GM12878 (cell line): Measurements from ENCODE around the gene ALDH1A1. TPM values are rescaled to one million over a fixed set of nuclear protein-coding genes. Genes with fewer than 3 reads are reported as not detected.

ENCODE experiments used
- ATAC-seq: fragments of 200-7000 bp; cut with Tn5 transposase; 3 replicates; pipeline ENCODE4 v1.9.1; 2020; ENCODE audit warnings: mild to moderate bottlenecking, moderate library complexity
- BruUV-seq: library from RNA; stranded (reverse); fragments of 400-500 nt; replicated peaks from 2 replicates; lab custom pipeline; 2021; lab: Mats Ljungman, UMichigan
- CTCF ChIA-PET: fragments of 300-600 bp; sonication (Branson Sonifier 250); formaldehyde crosslinking; extraction: SDS; loops from one replicate; lab custom pipeline; 2021; ENCODE audit warnings: inconsistent platforms; lab: Yijun Ruan, JAX
- POLR2A ChIA-PET: fragments of 350-600 bp; formaldehyde crosslinking; extraction: SDS; loops from one replicate; lab custom pipeline; 2021; ENCODE audit warnings: inconsistent platforms; lab: Charles Lee
- RAD21 ChIA-PET: fragments of 300-600 bp; sonication (Branson Sonifier 250); formaldehyde crosslinking; loops from one replicate; lab custom pipeline; 2023; ENCODE audit warnings: antibody characterized with exemption; ENCODE audit not compliant: unreplicated experiment; lab: Charles Lee
- SMC1A ChIA-PET: fragments of 300-600 bp; sonication (Branson Sonifier 250); formaldehyde crosslinking; loops from one replicate; lab custom pipeline; 2023; ENCODE audit not compliant: unreplicated experiment, uncharacterized antibody; lab: Charles Lee
- DNase-seq: peaks from one replicate; pipeline ENCODE4 v3.0.0-alpha.2; 2011; ENCODE audit warnings: low read depth, low spot score
- FAIRE-seq: peaks from 3 replicates; lab custom pipeline; 2011; peaks lifted over from hg19 to GRCh38; lab: Jason Lieb, UNC
- H2AFZ ChIP-seq: 2 replicates; pipeline ENCODE4 v1.6.0; 2011; ENCODE audit warnings: low read depth, low read length, control low read depth; ENCODE audit not compliant: control insufficient read depth
- H3K27ac ChIP-seq: 2 replicates; pipeline ENCODE4 v1.5.1; 2011; ENCODE audit warnings: control low read depth; ENCODE audit not compliant: control insufficient read depth, insufficient read depth
- H3K27me3 ChIP-seq, 2 experiments: replicated peaks in 1 of 2; 2 replicates each; pipeline versions ENCODE4 v1.6.0 to v1.6.1; 2011; ENCODE audit warnings: low read length in 1 of 2; ENCODE audit not compliant: control insufficient read depth in 2 of 2, insufficient read depth in 2 of 2
- H3K36me3 ChIP-seq, 2 experiments: 2 replicates each; pipeline ENCODE4 v1.5.1; 2011; ENCODE audit warnings: low read length in 1 of 2; ENCODE audit not compliant: control insufficient read depth in 2 of 2, insufficient read depth in 2 of 2
- H3K4me1 ChIP-seq: 2 replicates; pipeline ENCODE4 v1.6.1; 2011; ENCODE audit warnings: mild to moderate bottlenecking, low read length, moderate library complexity, mixed read lengths; ENCODE audit not compliant: control insufficient read depth, insufficient read depth
- H3K4me2 ChIP-seq: 2 replicates; pipeline ENCODE4 v1.6.0; 2011; ENCODE audit warnings: control low read depth; ENCODE audit not compliant: control insufficient read depth, insufficient read depth
- H3K4me3 ChIP-seq: fragments of 200-600 bp; sonication (generic); 2 replicates; pipeline ENCODE4 v1.5.1; 2016
- H3K79me2 ChIP-seq: 2 replicates; pipeline ENCODE4 v1.6.0; 2011; ENCODE audit warnings: low read length; ENCODE audit not compliant: control insufficient read depth, insufficient read depth
- H3K9ac ChIP-seq: 2 replicates; pipeline ENCODE4 v1.8.0; 2011; ENCODE audit warnings: low read length, control low read depth, mixed read lengths; ENCODE audit not compliant: control insufficient read depth, insufficient read depth
- H3K9me3 ChIP-seq: replicated peaks from 3 replicates; pipeline ENCODE4 v1.5.1; 2011; ENCODE audit warnings: mild to moderate bottlenecking, low read length; ENCODE audit not compliant: control insufficient read depth, insufficient read depth
- H4K20me1 ChIP-seq: 2 replicates; pipeline ENCODE4 v1.6.0; 2011; ENCODE audit not compliant: control insufficient read depth, insufficient read depth
- EED ChIP-seq: sonication (generic); IDR thresholded peaks from 2 replicates; pipeline ENCODE4 v1.6.1; 2016; ENCODE audit warnings: antibody characterized with exemption, low read depth
- JUNB ChIP-seq: IDR thresholded peaks from 2 replicates; pipeline ENCODE4 v1.6.1; 2016; ENCODE audit warnings: antibody characterized with exemption, mild to moderate bottlenecking
- MYC ChIP-seq: IDR thresholded peaks from 2 replicates; pipeline ENCODE4 v1.6.1; 2011; ENCODE audit warnings: mild to moderate bottlenecking, low read length, moderate library complexity, inconsistent platforms; ENCODE audit not compliant: insufficient read depth, insufficient replicate concordance, insufficient read length, severe bottlenecking
- STAT1 ChIP-seq: fragments of 450-650 bp; conservative IDR thresholded peaks from 2 replicates; pipeline ENCODE4 v1.6.1; 2014; ENCODE audit warnings: antibody characterized with exemption, mild to moderate bottlenecking
- SUZ12 ChIP-seq: fragments of 200-600 bp; sonication (generic); IDR thresholded peaks from one replicate; pipeline ENCODE4 v1.6.1; 2018; ENCODE audit warnings: antibody characterized with exemption, mild to moderate bottlenecking; ENCODE audit not compliant: unreplicated experiment
- WGBS: methylation state at CpG from one replicate; pipeline ENCODE4 v1.1.6; 2016; ENCODE audit warnings: low lambda C conversion rate; ENCODE audit not compliant: insufficient replicate concordance, insufficient coverage; ENCODE audit errors: missing lambda C conversion rate; 5-methylcytosine and 5-hydroxymethylcytosine counted together
- in situ Hi-C: fragments of 300-500 bp; cut with MboI; formaldehyde crosslinking; loops from 9 replicates; pipeline ENCODE4 v1.14.3; 2018; ENCODE audit warnings: mixed read lengths
- intact Hi-C: fragments of 100-400 bp; cut with micrococcal nuclease; formaldehyde crosslinking; loops from one replicate; pipeline ENCODE4 v1.14.2; 2022; ENCODE audit not compliant: unreplicated experiment
- polyA plus RNA-seq, 11 experiments: library from polyadenylated mRNA; depleted of rRNA in 4 of 11; unstranded in 6 of 11; stranded (reverse) in 5 of 11; fragments of >200 nt; fragmentation: Nextera tagmentation in 4 of 11; fragmentation: Illumina TruSeq in 1 of 11; extraction: Ambion mirVana in 4 of 11; extraction: Trizol in 1 of 11; gene quantifications; 1 replicate in 1 of 11; 2 replicates in 10 of 11; pipeline versions ENCODE4 v1.2.1 to v1.2.3, GENCODE V29; 2011 to 2016; ENCODE audit warnings: inconsistent platforms in 2 of 11, missing spikeins in 2 of 11, low read depth in 1 of 11
- total RNA-seq, 4 experiments: library from RNA; depleted of rRNA in 3 of 4; stranded (reverse); fragments of >200 nt in 3 of 4; fragmentation: Illumina TruSeq in 1 of 4; extraction: Trizol in 1 of 4; gene quantifications; 2 replicates each; pipeline versions ENCODE4 v1.2.1 to v1.2.3, GENCODE V29; 2013 to 2021
- TF ChIP-seq, protein P1 (sequence below): fragments of 450-650 bp; IDR thresholded peaks from 2 replicates; pipeline ENCODE4 v1.6.1; 2018; ENCODE audit warnings: borderline replicate concordance, mild to moderate bottlenecking; ENCODE audit not compliant: partially characterized antibody
- TF ChIP-seq, protein P2 (sequence below): fragments of 450-650 bp; formaldehyde crosslinking; IDR thresholded peaks from 2 replicates; pipeline ENCODE4 v1.4.0; 2022; ENCODE audit warnings: mild to moderate bottlenecking, moderate library complexity
- TF ChIP-seq, protein P3 (sequence below): fragments of 150-350 bp; IDR thresholded peaks from 2 replicates; pipeline ENCODE4 v1.6.1; 2014; ENCODE audit warnings: mild to moderate bottlenecking, low read depth, low read length

The ALDH1A1 gene
- total and polyA plus RNA-seq, 10 of the 15 experiments (the other 5 are each of a cell fraction or from before 2014, with no cell fraction given), result 0.03 to 0.54 TPM; not detected in 8

DNA sequence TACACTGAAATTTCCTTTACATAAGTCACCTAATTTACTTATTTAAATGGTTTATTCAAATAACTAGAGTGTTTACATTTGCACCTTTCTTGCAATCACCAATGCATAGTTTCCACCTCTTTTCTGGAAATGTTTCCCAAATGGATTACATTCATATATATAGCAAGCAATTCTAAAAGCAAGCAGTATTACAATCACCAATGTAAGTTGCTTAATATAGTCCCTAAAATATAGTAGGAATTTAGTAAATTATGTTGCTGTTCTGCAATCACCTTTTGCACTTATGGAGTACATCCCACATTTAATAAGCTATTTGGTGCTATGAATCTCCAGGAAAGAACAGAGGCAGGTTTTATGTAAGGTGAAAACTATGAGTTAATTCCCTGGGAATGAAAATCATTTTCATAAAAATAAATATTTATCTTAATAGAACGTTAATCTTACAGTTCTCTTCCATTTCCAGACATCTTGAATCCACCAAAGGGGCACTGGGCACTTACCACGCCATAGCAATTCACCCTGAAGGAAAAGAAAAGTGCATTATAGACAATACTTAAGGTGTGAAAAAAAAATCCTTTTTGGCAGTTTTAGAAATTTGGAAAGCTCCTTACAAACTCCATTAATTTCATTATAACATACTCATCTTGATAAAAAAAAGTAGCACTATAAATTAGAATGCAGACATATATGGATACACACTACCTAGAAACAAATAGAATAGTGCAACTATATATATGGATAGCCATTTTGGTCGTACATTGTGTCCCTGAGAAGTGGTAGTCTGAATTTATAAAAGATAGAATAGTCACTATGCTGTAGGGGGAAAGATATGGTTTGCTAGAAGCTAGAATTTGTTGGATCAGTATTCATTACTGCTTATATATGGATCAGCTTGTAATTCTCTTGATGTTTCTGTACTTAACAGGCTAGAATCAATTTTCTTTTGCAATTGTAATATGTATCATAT is 47.1 kb downstream of the ALDH1A1 start (continued):
- no peak for TF ChIP-seq STAT1
- no peak for TF ChIP-seq SUZ12
- TF ChIP-seq, protein P1, sequence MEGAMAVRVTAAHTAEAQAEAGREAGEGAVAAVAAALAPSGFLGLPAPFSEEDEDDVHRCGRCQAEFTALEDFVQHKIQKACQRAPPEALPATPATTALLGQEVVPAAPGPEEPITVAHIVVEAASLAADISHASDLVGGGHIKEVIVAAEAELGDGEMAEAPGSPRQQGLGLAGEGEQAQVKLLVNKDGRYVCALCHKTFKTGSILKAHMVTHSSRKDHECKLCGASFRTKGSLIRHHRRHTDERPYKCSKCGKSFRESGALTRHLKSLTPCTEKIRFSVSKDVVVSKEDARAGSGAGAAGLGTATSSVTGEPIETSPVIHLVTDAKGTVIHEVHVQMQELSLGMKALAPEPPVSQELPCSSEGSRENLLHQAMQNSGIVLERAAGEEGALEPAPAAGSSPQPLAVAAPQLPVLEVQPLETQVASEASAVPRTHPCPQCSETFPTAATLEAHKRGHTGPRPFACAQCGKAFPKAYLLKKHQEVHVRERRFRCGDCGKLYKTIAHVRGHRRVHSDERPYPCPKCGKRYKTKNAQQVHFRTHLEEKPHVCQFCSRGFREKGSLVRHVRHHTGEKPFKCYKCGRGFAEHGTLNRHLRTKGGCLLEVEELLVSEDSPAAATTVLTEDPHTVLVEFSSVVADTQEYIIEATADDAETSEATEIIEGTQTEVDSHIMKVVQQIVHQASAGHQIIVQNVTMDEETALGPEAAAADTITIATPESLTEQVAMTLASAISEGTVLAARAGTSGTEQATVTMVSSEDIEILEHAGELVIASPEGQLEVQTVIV, result no peak
- TF ChIP-seq MYC, result no peak

- WGBS, result 17% methylated on average over 2 of the region's 2 CpGs
- intact Hi-C loops (no loop called here), in situ Hi-C loops (loop anchor here (5.0 kb wide), 1 partner anchor 48 kb away; the partner anchor contains the start of gene ALDH1A1)
- no peak overlapping the region for H2AFZ ChIP-seq
- RAD21 ChIA-PET, result no interaction called here
- SMC1A ChIA-PET, result no interaction called here
- no TSS peak for BruUV-seq
- no peaks in the 10 kb centered on the region for H4K20me1 ChIP-seq
- CTCF ChIA-PET, result no interaction called here
- H3K9ac ChIP-seq, result no peak overlapping the region
- H3K27me3 ChIP-seq, result no peaks in the 10 kb centered on the region; a peak in 1 of 4 replicates
- H3K9me3 ChIP-seq, result no peaks in the 10 kb centered on the region
- no peak overlapping the region for H3K27ac ChIP-seq
- DNase-seq, result no peak
- no peak for FAIRE-seq
- POLR2A ChIA-PET, result no interaction called here
- H3K4me3 ChIP-seq, result no peak overlapping the region
- ATAC-seq, result no peak
- no peaks in the 10 kb centered on the region for H3K79me2 ChIP-seq
- no peaks in the 10 kb centered on the region for H3K36me3 ChIP-seq
- no peak overlapping the region for H3K4me2 ChIP-seq
- no peaks in the 10 kb centered on the region for H3K4me1 ChIP-seq
- TF ChIP-seq EED (no peak), JUNB (no peak)
- TF ChIP-seq, protein P2, sequence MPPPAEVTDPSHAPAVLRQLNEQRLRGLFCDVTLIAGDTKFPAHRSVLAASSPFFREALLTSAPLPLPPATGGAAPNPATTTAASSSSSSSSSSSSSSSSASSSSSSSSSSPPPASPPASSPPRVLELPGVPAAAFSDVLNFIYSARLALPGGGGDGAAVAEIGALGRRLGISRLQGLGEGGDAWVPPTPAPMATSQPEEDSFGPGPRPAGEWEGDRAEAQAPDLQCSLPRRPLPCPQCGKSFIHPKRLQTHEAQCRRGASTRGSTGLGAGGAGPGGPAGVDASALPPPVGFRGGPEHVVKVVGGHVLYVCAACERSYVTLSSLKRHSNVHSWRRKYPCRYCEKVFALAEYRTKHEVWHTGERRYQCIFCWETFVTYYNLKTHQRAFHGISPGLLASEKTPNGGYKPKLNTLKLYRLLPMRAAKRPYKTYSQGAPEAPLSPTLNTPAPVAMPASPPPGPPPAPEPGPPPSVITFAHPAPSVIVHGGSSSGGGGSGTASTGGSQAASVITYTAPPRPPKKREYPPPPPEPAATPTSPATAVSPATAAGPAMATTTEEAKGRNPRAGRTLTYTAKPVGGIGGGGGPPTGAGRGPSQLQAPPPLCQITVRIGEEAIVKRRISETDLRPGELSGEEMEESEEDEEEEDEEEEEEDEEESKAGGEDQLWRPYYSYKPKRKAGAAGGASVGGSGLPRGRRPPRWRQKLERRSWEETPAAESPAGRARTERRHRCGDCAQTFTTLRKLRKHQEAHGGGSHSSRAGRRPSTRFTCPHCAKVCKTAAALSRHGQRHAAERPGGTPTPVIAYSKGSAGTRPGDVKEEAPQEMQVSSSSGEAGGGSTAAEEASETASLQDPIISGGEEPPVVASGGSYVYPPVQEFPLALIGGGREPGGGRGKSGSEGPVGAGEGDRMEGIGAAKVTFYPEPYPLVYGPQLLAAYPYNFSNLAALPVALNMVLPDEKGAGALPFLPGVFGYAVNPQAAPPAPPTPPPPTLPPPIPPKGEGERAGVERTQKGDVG (CRISPR knock-in tag), result no peak
- TF ChIP-seq, protein P3, sequence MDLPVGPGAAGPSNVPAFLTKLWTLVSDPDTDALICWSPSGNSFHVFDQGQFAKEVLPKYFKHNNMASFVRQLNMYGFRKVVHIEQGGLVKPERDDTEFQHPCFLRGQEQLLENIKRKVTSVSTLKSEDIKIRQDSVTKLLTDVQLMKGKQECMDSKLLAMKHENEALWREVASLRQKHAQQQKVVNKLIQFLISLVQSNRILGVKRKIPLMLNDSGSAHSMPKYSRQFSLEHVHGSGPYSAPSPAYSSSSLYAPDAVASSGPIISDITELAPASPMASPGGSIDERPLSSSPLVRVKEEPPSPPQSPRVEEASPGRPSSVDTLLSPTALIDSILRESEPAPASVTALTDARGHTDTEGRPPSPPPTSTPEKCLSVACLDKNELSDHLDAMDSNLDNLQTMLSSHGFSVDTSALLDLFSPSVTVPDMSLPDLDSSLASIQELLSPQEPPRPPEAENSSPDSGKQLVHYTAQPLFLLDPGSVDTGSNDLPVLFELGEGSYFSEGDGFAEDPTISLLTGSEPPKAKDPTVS, result no peak
Observed at GRCh38 chr9:72904267-72905093, 48.4 kb downstream of the ALDH1A1 start.
